ENCODE results near the gene C1GALT1.
"Not testable (repeated sequence)": the region's sequence is repeated elsewhere in the genome, so short reads cannot be mapped to it uniquely, and the experiment has no call there.

The C1GALT1 gene

DNA sequence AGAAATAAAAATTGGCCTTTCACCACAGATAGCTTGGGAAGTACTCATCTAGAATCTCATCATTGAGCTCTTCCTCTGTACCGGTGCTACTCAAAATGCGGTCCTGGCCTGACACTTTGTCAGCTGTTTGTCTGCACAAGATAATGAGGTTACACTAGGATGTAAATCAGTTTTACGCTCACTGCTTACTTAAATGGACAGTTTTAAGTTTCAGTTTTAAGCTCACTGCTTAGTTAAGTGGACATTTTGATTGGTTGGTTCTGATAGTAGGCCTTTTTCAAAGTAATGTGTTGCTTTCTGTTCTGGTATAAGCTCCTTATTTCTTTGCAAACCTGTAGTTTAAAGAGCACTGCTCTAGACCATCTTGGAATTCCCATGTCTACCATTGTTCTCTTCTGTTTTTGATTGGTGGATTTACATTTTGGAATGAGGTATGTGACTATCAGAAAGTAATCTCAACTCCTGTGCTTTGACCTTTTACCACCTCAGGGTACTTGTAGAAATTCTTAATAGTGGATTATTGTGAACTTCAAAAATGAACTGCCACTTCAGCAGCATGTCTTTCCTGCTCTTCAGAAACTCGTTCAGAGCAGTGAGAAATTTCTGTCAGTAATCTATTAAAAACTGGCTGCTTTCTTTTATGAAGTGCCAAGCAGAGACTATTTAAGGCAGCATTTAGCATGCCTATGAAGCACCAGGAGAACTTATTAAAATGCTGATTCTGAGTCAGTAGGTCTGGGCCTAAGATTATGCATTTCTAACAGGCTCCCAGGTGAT is 55.0 kb downstream of the C1GALT1 start:
- DNase-seq (ENCODE audit: low spot score), result no peak

- no peak for DNase-seq (ENCODE audit: low spot score)
Measured at GRCh38 chr7:7237978-7238267, 55.6 kb downstream of the C1GALT1 start.

DNA sequence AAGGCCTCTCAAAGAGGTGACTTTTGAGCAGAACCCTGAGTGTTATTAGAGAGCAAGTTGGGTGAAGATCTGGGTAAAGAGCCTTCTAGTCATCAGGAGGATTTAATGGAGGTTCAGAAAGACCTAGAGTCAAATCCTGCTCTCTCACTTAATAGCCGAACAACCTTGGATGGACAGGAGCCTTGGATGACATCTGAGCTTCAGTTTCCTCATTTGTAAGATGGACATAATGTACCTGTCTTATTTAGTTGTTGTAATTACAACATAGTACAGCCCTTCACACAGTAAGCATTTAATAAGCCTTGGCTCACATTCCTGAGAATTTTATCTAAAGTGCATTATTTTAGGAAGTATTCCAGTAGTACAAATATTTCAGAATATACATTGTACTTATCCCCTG is 57.0 kb downstream of the C1GALT1 start:
- no peak for DNase-seq (ENCODE audit: low spot score)

DNA sequence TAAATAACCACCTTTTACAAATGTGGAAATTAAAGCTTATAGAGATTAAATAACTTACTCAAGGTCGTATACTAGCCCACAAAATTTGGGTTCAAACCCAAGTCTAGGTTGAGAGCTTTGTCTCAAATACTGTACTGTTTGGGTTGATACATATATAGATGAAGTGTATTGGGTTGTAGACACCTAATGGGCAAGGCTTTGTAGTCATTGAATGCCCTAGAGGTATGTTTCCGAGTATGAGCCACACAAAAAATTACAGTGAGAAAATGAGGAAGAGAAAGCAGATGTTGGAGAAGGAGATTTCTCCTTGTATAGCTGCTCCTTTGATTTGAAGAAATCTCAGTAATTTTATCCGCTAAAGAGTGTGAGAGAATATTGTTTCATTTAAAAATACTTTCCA is 60.6 kb downstream of the C1GALT1 start:
- DNase-seq (ENCODE audit: low spot score), result no peak

- DNase-seq (ENCODE audit: low spot score), result not testable (repeated sequence)
Measured at GRCh38 chr7:7245233-7245632, 62.9 kb downstream of the C1GALT1 start.

DNA sequence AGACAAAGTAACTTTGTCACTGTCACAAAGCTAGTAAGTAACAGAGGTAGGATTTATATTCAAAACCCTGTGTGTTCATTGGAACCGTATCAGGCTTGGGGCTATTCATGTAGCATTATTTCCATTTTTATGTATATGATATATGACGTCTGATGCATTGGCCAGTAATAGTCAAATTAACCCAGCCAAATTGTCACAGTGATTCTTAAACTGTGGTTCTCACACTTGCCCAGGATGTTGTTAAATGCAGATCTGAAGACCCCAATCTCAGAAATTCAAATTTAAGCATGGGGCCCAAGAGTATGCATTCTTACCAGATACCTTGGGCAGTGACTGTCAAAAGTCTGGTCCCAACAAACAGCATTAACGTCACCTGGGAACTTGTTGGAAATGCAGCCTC is 63.9 kb downstream of the C1GALT1 start:
- no peak for DNase-seq (ENCODE audit: low spot score)

GRCh38 chr7:7247658-7248057 is 65.3 kb downstream of the C1GALT1 start:
- no peak for DNase-seq (ENCODE audit: low spot score)

DNA sequence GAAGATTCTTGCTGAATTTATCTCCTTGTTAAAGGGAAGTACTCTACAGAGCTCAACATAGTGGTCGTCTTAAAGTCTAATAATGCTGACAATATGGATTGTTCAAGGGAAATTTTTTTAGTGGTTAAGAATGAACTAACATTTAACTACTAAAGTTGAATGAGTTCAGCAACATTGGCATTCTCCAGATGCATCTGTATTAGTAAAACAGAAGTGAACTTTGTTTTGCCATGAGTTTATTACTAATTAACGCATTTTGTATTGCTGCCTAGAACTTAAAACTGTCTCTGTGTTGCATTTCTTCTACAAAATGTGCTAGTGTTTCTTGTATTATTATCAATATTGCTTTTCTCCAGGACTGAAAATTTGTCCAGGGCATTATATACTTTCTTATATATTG is 67.5 kb downstream of the C1GALT1 start:
- DNase-seq (ENCODE audit: low spot score), result no peak

GRCh38 chr7:7251742-7252141 is 69.4 kb downstream of the C1GALT1 start:
- DNase-seq (ENCODE audit: low spot score), result no peak

DNA sequence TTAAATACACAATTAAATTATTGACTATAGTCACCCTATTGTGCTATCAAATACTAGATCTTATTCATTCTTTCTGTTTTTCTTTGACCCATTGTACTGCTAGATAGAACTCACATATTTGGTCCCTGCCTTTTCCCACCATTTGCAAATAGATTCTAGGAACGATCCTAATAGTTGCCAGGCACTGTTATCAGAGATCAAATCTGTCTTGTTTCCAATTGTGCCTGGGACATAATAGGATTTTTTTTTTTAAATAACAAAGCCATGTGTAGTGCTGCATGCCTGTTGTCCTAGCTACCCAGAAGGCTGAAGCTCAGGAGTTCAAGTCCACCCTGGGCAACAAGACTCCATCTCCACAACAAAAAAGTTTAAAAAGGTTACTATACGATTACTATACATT is 72.0 kb downstream of the C1GALT1 start:
- no peak for DNase-seq (ENCODE audit: low spot score)

DNA sequence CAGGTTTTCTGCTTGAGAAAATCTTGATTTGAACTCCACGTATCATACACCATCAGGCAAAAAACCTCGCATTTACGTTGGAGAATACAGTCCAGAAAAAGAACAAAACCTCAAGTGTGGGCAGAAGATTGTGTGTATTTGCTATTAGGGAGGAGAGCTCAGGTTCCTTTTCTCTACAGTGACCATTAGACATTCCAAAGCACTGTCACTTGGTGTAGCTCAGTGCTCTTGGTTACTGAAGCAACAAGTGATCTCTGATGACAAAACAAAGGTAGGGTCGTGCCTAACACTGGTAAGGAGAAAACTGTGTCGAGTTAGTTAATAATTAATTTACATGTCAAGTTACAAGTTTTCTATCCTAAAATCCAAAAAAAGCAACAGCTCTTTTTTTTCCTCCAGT is 72.6 kb downstream of the C1GALT1 start:
- peak; percentile 44 for DNase-seq (ENCODE audit: low spot score)

DNA sequence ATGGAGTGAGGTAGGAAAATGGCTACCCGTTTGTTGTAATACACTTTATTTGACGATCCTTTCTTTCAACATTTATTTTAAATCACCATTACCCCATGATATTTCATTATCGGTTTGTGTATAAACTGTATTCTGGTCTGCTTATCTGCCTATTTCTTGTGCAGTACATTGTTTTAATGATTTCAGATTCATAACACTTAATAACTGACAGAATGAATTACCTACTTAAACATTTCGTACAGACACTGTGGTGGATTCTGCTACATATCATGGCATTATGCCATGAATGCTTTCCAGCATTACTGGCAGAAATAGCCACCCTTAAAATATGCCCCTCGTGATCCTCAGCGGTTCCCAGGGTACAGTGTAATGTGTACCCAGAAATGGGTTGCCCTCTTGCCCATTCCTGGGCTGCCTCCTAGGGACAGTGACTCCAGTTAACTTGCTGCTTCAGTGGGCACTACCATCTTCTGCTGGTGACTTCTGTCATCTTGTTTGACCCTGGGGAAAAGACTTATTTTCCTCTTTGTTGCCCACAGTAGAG is 74.5 kb downstream of the C1GALT1 start:
- no peak for DNase-seq (ENCODE audit: low spot score)

DNA sequence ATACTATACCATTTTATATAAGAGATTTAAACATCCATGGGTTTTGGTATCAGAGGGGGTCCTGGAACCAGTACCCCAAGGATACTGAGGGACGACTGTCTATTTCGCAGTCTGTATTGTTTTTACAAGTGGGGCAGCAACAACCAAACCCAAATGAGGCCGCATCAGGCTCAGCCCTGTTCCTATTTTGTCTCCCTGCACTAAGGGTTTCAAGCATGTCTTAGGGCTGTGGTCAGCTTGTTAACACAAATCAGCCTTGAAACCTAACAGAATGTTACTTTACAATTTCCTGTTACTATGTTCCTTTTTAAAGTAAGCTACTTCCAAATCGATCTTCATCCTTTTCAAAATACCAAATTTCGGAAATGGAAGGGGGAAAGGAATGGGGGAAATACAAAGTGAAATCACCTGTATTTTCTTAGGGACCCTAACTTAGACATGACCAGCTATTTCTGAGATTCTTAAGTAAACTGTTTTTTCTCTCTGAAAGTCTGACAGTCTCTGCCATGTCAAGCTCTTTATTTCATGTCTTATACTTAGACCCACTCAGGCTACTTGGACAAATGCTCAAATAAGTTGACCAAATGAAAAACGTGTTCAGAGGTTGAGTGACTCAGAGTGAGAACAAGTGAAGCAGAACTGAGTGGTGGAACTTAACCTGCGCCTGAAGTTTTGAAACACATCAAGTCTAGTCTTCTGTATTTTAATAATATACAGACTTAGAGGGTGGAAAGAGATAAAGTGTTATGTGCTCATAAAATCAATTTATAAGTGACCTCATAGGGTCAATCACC is 75.8 kb downstream of the C1GALT1 start:
- no peak for DNase-seq (ENCODE audit: low spot score)

GRCh38 chr7:7261863-7262262 is 79.5 kb downstream of the C1GALT1 start:
- no peak for DNase-seq (ENCODE audit: low spot score)

- no peak for DNase-seq (ENCODE audit: low spot score)
Measured at GRCh38 chr7:7263297-7264230, 81.2 kb downstream of the C1GALT1 start.

- no peak for DNase-seq (ENCODE audit: low spot score)
Measured at GRCh38 chr7:7264306-7265040, 82.1 kb downstream of the C1GALT1 start.

GRCh38 chr7:7265081-7266075 is 83.0 kb downstream of the C1GALT1 start:
- DNase-seq (ENCODE audit: low spot score), result no peak

DNA sequence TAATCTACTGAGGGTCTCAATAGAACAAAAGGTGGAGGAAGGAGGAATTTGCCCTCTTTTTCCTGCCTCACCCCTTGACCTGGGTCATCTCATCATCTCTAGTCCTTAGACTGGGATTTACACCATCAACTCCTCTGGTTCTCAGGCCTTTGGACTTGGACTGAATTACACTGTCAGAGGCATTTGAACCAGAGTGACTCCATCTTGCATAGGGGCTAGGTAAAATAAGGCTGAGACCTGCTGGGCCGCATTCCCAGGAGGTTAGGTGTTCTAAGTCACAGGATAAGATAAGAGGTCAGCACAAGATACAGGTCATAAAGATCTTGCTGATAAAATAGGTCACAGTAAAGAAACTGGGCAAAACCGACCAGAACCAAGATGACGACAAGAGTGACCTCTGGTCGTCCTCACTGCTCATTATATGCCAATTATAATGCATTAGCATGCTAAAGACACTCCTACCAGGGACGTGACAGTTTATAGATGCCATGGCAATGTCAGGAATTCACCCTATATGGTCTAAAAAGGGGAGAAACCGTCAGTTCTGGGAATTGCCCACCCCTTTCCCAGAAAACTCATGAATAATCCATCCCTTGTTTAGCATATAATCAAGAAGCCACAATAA is 84.0 kb downstream of the C1GALT1 start:
- no peak for DNase-seq (ENCODE audit: low spot score)

GRCh38 chr7:7271094-7271874 is 88.9 kb downstream of the C1GALT1 start:
- DNase-seq (ENCODE audit: low spot score), result no peak

Data from HuH-7 (cell line).